Measurements from ENCODE around the gene TMEM40. TPM values are rescaled to one million over a fixed set of nuclear protein-coding genes. Genes with fewer than 3 reads are reported as not detected.
"Not testable (repeated sequence)": the region's sequence is repeated elsewhere in the genome, so short reads cannot be mapped to it uniquely, and the experiment has no call there.

Gene TMEM40
- polyA plus RNA-seq, 3 donors, result 1.1 to 2.0 (median 1.9) TPM

DNA sequence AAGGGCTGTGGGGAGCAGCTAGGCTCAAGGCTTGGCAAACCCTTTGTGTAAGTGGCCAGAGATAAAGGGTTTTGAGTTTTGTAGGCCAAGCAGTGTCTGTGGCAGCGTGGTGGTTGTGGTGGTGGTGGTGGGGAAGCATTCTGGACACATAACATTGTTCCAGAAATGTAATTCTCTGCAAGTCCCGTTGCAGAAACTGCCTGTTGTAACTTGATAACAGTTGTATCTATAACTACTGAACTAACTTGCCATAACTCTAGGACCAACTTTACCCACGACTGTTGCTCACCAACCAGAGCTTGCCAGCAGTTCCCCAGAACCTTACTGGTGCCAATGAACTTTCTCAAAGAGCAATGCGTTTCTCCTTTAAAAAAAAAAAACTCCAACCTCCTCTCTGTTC is 18.1 kb upstream of the TMEM40 start:
- no peak for DNase-seq (ENCODE audit: low read depth in 3 of 3, low spot score in 2 of 3)

DNA sequence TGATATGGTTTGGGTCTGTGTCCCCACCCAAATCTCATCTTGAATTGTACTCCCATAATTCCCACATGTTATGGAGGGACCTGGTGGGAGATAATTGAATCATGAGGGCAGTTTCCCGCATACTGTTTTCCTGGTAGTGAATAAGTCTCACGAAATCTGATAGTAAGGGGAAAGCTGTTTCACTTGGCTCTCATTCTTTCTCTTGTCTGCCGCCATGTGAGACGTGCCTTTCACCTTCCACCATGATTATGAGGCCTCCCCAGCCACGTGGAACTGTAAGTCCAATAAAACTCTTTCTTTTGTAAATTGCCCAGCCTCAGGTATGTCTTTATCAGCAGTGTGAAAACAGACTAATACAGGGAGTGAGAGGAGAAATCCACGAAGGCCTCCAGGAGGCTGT is 16.9 kb upstream of the TMEM40 start:
- not testable (repeated sequence) for DNase-seq (ENCODE audit: low read depth in 3 of 3, low spot score in 2 of 3)

DNA sequence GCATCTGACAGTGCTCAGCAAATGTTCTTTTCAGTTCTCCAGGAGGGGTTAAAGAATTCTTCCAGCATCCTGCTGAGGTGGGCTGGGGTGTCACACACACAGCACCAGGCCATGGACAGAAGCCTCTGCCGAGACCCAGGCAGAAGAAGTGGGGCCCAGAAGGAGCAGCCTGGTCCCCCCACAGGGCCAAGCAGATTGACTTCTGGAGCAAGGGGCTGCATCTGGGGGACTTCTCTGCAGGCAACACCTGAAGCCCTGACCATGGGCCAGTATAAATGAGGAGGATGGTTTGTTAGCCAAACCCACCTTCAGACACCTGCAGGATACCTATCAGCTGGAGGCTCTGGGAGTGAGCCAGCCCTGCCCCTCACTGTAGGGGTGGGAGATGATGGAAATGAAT is 16.2 kb upstream of the TMEM40 start:
- no peak for DNase-seq (ENCODE audit: low read depth in 3 of 3, low spot score in 2 of 3)

DNA sequence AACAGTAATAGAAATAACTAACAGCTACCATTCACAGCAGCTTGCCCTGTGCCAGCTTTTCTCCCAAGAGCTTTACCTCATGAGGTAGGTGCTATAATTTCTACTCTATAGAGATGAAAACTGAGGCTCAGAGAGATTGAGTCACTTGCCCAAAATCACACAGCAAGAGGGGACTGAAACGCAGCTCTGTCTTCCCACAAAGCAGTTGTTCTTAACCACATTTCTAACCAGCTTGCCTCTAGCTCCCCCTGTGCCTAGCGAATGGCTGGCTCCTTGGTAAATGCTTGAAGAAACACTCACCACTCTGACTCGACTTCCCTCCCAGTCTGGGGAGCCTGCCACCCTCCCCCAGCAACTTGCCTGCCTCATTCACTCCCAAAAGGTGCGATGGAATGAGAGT is 15.6 kb upstream of the TMEM40 start:
- DNase-seq (ENCODE audit: low read depth in 3 of 3, low spot score in 2 of 3), result no peak

DNA sequence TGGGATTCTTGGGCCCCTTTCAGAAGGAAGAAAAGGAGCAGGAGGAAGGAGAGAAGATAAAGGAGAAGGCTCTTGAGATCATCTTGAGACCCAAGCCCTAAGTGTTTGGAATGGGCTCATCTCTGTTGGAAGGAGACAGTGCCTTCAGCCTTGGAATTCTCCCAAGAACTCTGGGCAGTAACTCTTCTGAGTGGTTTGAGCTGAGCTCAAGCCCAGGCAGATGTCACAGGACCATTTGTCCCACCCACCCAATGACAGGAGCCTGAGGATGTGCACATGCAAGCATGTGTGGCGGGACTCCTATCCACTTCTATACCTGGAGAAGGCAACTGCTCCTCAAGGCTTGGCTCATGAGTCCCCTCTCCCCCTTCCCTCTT is 14.6 kb upstream of the TMEM40 start:
- no peak for DNase-seq (ENCODE audit: low read depth in 3 of 3, low spot score in 2 of 3)

DNA sequence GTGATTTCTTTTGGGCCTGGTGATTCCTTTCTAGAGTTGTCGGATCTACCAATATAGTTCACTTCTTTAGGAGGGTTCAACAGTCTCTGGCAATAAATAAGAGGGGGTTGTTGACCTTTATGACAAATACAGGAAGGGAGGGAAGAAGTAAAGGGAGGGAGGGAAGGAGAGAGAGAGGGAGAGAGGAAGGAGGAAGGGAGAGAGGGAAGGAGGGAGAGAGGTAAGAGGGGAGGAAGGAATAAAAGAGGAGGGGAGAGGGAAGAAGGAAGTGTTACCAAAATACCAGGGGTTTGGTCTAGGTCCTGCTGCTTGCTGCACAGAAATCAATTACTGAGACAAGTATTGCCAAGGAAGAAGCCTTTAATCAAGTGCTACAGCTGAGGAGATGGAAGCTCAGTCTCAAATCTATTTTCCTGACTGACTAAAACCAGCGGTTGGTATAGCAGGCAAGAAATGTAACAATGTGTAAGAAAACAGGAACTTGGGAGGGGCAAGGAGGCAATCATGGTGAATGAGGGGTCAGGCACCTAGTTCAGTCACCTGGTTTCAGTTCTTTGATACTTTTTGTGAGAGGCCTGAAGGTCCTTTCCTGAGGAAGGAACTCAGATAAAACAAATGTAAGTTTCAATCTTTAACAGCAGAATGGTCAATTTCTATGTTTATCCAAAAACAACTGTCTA is 14.1 kb upstream of the TMEM40 start:
- no peak for DNase-seq (ENCODE audit: low read depth in 3 of 3, low spot score in 2 of 3)

DNA sequence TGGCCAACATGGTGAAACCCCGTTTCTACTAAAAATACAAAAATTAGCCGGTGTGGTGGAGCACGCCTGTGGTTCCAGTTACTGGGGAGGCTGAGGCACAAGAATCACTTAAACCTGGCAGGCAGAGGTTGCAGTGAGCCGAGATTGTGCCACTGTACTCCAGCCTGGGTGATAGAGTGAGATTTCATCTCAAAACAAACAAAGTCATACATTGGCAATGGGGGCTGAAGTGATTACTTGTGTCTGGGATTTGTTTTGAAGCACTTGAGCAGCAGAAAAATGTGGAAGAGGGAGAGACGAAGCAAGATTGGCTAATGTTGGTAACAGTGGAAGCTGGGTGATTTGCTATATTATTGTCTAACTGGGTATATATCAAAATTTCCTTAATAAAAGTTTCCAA is 13.4 kb upstream of the TMEM40 start:
- DNase-seq (ENCODE audit: low read depth in 3 of 3, low spot score in 2 of 3), result no peak

DNA sequence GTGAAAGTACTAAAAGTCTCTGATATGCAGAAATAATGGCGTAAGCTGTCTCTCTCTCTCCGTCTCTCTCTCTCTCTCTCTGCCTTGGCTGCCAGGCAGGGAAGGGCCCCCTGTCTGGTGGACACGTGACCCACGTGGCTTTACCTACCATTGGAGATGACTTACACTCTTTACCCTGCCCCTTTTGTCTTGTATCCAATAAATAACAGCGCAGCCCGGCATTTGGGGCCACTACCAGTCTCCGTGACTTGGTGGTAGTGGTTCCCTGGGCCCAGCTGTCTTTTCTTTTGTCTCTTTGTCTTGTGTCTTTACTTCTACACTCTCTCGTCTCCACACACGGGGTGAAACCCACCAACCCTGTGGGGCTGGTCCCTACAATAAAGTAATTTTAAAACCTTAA is 12.2 kb upstream of the TMEM40 start:
- no peak for DNase-seq (ENCODE audit: low read depth in 3 of 3, low spot score in 2 of 3)

DNA sequence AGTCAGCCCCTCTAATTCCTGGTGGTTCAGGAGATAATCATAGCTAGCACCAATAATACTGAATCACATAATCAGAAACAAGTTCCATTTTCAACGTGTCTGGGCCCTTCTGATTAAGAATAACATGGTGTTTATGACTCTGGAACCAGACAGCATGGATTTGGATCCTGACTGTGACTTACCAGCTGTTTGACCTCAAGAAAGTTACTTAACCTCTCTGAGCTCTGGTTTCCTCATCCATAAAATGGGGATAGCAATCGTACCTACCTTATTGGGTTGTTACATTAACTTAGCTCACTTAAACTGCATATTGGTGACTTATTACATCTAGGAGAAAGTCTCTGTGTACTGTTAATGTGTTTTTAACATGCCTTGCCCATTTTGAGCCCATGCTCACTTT is 10.7 kb upstream of the TMEM40 start:
- DNase-seq (ENCODE audit: low read depth in 3 of 3, low spot score in 2 of 3), result no peak

DNA sequence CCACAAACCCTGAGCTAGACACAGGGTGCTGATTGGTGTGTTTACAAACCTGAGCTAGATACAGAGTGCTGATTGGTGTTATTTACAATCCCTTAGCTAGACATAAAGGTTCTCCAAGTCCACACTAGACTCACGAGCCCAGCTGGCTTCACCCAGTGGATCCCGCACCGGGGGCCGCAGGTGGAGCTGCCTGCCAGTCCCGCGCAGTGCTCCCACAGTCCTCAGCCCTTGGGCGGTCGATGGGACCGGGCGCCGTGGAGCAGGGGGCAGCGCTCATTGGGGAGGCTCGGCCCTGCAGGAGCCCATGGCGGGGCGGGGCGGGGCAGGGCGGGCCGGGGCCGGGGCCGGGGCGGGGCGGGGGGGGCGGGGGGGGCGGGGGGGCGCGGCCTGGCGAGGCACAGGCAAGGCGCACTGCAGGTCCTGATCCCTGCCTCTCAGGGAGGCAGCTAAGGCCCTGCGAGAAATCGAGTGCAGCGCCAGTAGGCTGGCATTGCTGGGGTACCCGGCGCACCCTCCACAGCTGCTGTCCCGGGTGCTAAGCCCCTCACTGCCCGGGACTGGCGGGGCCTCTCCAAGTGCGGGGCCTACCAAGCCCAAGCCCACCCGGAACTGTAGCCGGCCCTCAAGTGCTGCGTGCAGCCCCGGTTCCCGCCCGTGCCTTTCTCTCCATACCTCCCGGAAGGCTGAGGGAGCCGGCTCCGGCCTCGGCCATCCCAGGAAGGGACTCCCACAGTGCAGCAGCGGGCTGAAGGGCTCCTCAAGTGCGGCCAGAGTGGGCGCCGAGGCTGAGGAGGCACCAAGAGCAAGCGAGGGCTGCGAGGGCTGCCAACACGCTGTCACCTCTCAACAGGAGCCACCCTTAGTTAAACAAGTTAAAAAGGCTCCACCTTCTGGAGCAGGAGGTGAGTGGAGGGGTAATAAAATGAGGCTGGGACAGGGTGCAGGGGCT is 9.8 kb upstream of the TMEM40 start:
- DNase-seq (ENCODE audit: low read depth in 3 of 3, low spot score in 2 of 3), result no peak

DNA sequence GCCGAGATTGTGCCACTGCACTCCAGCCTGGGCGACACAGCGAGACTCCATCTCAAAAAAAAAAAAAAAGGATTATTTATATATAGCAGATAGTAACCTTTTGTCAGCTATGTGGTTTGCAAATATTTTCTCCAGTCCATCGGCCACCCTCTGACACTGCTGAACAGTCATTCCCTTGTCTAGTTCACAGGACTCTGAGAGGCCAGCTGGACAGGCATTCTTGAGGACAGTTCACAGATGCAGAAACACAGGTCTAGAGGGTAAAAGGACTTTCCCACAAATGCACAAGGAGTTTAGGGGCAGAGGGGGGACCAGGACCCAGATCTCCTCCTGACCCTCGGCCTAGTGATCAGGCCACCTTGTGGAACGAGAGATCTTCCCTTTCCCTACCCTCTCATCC is 7.5 kb upstream of the TMEM40 start:
- DNase-seq (ENCODE audit: low read depth in 3 of 3, low spot score in 2 of 3), result no peak

DNA sequence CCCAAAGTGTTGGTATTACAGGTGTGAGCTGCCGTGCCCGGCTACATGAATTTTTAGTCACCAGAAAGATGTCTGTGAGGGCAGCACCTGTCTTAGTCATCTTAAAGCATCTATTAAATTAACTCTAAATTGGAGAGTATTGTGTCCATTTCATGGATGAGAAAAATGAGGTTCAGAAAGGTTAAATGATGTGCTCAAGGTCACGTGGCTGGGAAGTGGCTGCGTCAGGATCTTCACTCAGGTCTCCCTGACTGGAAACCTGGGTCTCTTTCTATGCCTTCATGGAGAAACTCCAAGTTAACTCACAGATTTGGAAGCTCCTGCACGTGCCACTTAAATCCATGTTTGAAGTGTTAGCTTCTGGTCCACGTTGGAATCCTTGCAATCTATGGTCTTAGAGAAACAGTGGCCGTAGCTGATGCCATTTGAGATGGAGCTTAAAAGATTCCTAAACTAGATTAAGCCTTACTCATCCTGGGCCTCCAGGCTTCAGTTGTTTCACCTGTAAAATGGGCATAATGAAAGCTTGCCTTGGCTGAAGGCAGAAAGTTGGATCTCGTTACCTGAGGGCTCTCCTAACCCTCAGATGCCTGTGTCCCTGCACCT is 5.2 kb upstream of the TMEM40 start:
- no peak for DNase-seq (ENCODE audit: low read depth in 3 of 3, low spot score in 2 of 3)

DNA sequence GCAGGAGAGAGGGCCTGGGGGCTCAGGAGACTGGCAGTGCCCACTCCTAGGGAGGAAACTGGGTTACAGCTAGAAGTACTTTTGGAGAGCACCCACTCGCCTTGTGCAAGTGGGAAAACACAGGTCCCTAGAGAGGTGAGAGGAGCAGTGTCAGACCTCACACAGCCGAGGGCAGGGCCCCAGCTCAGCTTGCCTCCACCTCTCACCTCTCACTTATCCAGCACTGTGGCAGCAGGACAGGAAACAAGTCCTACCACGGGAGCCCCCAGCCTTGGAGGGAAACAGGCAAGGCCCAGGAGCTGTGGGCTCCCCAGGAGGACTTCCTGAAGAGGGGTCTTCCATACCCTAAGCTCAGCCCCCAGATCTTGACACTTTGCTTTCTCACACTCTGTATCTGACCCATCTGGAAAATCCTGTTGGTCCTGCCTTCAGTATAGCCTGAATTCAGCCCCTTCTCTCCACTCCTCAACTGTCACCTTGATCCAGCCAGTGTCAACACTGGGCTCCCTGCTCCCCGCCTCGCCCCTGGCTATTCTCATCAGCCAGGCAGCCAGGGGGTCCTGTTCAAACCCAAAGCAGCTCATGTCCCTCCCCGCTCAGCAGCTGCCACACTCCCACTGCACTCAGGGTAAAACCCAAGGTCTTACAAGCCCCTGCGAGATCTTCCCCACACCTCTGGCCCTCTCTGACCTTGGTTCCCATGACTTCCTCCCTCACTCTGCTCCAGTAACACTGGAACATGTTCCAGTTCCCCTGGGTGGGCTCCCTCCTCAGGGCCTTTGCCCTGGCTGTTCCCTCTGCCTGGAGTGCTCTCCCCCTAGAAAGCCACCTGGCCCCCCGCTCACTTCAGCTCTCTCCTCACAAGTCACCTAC is 870 bp upstream of the TMEM40 start:
- no peak for DNase-seq (ENCODE audit: low read depth in 3 of 3, low spot score in 2 of 3)

DNA sequence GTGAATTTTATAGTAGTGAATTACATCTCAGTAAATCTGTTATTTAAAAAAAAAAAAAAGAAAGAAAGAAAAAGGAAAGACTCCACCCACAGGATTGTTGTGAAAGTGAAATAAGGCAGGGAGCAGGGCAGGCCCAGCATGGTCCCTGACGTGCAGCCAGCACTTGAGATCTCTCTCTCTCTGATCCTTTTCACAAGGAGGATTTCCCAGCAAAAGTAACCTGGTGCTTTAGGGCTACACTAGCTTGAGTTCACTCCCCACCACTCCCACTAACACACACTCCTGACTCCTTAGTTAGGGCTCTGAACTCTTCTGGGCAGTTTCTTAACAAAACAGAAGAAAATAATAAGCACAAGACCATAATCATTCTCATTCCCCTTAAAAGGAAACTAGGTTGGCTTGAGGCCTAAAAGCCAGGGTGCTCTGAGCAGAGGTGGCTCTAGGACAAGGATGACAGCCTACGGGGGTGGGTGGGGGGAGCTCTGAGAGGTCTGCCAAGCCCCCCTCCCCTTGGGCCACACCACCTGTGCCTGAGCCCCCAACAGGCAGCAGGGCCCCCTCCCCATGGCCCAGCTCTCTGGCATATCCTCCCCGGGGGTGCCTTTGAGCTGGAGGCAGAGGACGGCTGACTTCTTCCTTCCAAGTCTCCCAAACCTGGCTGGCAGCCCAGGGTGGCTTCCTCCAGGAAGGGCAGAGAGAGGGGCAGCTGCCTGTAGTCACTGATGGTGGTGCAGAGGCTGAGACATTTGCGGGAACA is 856 bp downstream of the TMEM40 start:
- DNase-seq (ENCODE audit: low read depth in 3 of 3, low spot score in 2 of 3), result no peak

DNA sequence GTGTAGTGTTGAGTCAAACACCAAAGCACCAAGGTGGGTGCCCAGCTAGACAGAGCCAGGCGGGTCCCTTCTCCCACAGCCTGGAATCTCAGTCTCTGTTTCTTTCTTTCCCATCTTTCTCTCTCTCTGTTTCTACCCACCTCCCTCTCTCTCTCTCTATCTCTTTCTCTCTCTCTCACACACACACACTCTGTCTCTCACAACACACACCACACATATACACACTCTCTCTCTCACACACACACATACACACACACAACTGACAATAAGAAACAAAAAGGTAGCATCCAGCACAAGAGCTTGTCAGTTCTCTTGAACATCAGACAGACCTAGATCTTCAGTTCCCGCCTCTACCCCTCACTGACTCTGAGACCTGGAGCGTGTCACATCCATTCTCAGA is 2.4 kb downstream of the TMEM40 start:
- no peak for DNase-seq (ENCODE audit: low read depth in 3 of 3, low spot score in 2 of 3)

DNA sequence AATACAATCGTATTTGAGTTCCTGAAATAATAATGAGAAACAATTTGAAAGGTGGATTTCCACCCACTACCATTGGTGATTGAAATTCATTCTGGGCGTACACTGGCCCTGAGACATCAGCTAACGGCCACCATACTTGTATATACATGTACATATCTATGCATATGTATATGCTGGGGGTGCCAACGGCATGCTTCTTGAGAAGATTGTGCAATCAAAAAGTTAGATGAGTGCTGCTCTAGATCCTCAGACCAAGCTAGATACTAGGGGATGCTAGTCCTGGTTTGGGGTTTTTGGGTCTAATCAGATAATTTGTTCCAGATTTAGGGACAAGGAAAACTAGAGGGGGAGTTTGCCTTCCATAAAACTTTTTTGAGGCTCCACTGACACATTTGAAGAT is 2.9 kb downstream of the TMEM40 start:
- DNase-seq (ENCODE audit: low read depth in 3 of 3, low spot score in 2 of 3), result no peak

DNA sequence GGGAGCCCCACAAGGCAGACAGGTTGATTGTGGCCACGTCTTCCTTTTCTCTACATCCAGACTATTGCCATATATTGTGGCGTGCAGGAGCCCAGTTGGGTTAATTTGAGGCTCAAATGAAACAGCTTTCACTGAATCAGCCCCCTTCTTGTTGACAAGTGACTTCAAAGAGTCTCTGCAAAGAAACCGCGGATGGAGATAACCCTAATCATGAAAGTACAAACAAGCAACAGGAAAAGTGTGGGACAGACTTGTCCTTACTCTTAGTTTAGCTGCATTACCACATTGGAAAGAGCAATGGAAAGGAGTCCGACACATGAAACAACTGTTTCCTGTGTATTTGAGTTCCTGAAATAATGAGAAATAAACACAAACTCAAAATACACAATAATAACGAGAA is 3.3 kb downstream of the TMEM40 start:
- no peak for DNase-seq (ENCODE audit: low read depth in 3 of 3, low spot score in 2 of 3)

DNA sequence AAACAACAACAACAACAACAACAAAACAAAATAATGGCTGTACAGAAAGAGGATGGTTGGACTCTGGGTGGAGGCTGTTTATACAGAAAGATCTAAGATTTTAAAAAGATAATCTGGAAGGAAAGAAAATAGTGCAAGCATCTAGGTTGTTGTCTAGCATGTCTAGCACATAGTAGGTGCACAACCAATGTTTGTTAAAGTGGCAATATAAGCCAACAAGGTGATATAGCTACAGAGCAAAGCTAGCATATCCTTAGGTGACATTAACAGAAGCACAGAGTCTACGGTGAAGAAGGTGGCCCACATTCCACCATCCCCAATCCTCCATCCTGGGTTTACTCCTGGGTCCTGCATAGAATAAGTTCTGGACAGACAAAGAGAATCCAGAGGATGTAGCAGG is 4.7 kb downstream of the TMEM40 start:
- DNase-seq (ENCODE audit: low read depth in 3 of 3, low spot score in 2 of 3), result no peak

DNA sequence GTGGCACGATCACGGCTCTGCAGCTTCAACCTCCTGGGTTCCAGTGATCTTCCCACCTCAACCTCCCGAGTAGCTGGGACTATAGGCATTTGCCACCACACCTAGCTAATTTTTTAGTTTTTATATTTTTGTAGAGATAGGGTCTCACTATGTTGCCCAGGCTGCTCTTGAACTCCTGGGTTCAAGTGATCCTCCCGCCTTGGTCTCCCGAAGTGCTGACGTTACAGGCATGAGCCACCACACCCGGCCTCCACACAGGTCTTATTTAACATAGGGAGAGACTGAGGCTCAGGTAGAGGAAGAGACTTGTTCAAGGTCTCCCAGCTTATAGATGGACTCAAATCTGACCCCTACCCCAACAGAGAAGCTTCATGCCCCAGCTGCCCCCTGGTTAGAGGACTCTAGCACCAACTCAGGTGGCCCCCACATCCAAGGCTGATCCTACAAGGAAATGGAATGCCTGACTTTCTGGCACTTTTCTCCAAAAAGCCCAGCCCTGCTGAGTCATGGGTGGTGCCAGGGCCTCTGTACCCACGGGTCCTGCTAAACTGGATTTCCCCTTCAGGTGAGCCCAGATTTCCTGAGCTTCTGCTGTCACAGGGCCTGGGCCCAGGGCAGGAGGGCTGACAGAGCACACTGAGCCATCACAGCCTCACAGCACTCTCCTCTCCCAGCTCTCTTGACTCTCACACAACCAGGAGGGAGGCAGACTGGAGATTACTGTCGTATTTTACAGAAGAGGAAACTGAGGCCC is 5.6 kb downstream of the TMEM40 start:
- DNase-seq (ENCODE audit: low read depth in 3 of 3, low spot score in 2 of 3), result no peak
